K562 (cell line): ENCODE results near the gene MLST8. TPM values are rescaled to one million over a fixed set of nuclear protein-coding genes. Genes with fewer than 3 reads are reported as not detected.

Source experiments
- ATAC-seq: fragments of 200-7000 bp; cut with Tn5 transposase; 3 replicates; pipeline ENCODE4 v1.9.1; 2020; ENCODE audit warnings: moderate library complexity
- BruUV-seq: library from RNA; stranded (reverse); fragments of 400-500 nt; replicated peaks from 2 replicates; lab custom pipeline; 2021; lab: Mats Ljungman, UMichigan
- CTCF ChIA-PET: fragments of 300-600 bp; formaldehyde crosslinking; extraction: SDS; loops from one replicate; lab custom pipeline; 2021; ENCODE audit warnings: low intra/inter-chr PET ratio; lab: Yijun Ruan, JAX
- POLR2A ChIA-PET: fragments of 300-600, 350-650 bp; sonication (Branson Sonifier 250); formaldehyde crosslinking; extraction: SDS; loops from one replicate; lab custom pipeline; 2021; ENCODE audit warnings: antibody characterized with exemption, inconsistent platforms; lab: Yijun Ruan, JAX
- DNase-seq, 4 experiments: peaks; one replicate each; pipeline versions ENCODE4 v3.0.0 to v3.0.0-alpha.2; 2011 to 2018; ENCODE audit warnings: low spot score in 3 of 4, mixed read lengths in 3 of 4; ENCODE audit errors: extremely low read depth in 1 of 4
- FAIRE-seq: peaks from 2 replicates; lab custom pipeline; 2011; peaks lifted over from hg19 to GRCh38; lab: Jason Lieb, UNC
- H2AFZ ChIP-seq: 2 replicates; pipeline ENCODE4 v1.6.0; 2011; ENCODE audit warnings: low read depth, low read length, control low read depth, inconsistent platforms
- H3K27ac ChIP-seq: fragments of 200-600 bp; 3 replicates; pipeline ENCODE4 v1.8.0; 2011; ENCODE audit warnings: low read depth, mild to moderate bottlenecking, control low read depth, inconsistent platforms, low read length, moderate library complexity, mixed read lengths; ENCODE audit errors: extremely low read depth
- H3K27me3 ChIP-seq, 2 experiments: fragments of 300-600 bp in 1 of 2; 2 replicates in 1 of 2; 3 replicates in 1 of 2; pipeline versions ENCODE4 v1.6.0 to v1.8.0; 2011; ENCODE audit warnings: inconsistent platforms in 2 of 2, low read length in 2 of 2, mild to moderate bottlenecking in 1 of 2, mixed read lengths in 1 of 2, moderate library complexity in 1 of 2; ENCODE audit not compliant: control insufficient read depth in 2 of 2, insufficient read depth in 2 of 2
- H3K36me3 ChIP-seq: fragments of 300-600 bp; 3 replicates; pipeline ENCODE4 v1.8.0; 2011; ENCODE audit warnings: mild to moderate bottlenecking, low read length, inconsistent platforms; ENCODE audit not compliant: control insufficient read depth, insufficient read depth
- H3K4me1 ChIP-seq, 2 experiments: fragments of 200-600 bp in 1 of 2; replicated peaks in 1 of 2; 2 replicates in 1 of 2; 3 replicates in 1 of 2; pipeline versions ENCODE4 v1.5.1 to v1.8.0; 2011; ENCODE audit warnings: inconsistent platforms in 2 of 2, low read length in 2 of 2, mild to moderate bottlenecking in 1 of 2, mixed read lengths in 1 of 2, moderate library complexity in 1 of 2; ENCODE audit not compliant: control insufficient read depth in 2 of 2, insufficient read depth in 2 of 2
- H3K4me2 ChIP-seq: 2 replicates; pipeline ENCODE4 v1.6.1; 2011; ENCODE audit warnings: low read length, control low read depth, inconsistent platforms, mixed read lengths; ENCODE audit not compliant: insufficient read depth
- H3K4me3 ChIP-seq: fragments of 200-600 bp; sonication (generic), shearing (Covaris generic); 2 replicates; pipeline ENCODE4 v1.5.1; 2016; ENCODE audit warnings: control low read depth, inconsistent platforms
- H3K79me2 ChIP-seq: fragments of 200-600 bp; 3 replicates; pipeline ENCODE4 v1.8.0; 2011; ENCODE audit warnings: low read length, inconsistent platforms; ENCODE audit not compliant: control insufficient read depth, insufficient read depth
- H3K9ac ChIP-seq, 2 experiments: 2 replicates each; pipeline versions ENCODE4 v1.6.0 to v1.6.1; 2011; ENCODE audit warnings: low read depth in 2 of 2, low read length in 2 of 2, control low read depth in 1 of 2, inconsistent platforms in 1 of 2, mild to moderate bottlenecking in 1 of 2, mixed read lengths in 1 of 2; ENCODE audit not compliant: insufficient read depth in 1 of 2
- H3K9me1 ChIP-seq: one replicate; pipeline ENCODE4 v1.6.0; 2011; ENCODE audit warnings: inconsistent platforms, mild to moderate bottlenecking, low read length, moderate library complexity; ENCODE audit not compliant: control insufficient read depth, insufficient read depth
- H3K9me3 ChIP-seq: replicated peaks from 2 replicates; pipeline ENCODE4 v1.5.1; 2011; ENCODE audit warnings: low read depth, low read length, inconsistent platforms; ENCODE audit not compliant: control insufficient read depth, insufficient read depth
- H4K20me1 ChIP-seq: replicated peaks from 2 replicates; pipeline ENCODE4 v1.6.1; 2011; ENCODE audit warnings: low read length, inconsistent platforms, mixed read lengths; ENCODE audit not compliant: control insufficient read depth, insufficient read depth
- OTX1 ChIP-seq: fragments of 450-650 bp; formaldehyde crosslinking; IDR thresholded peaks from 2 replicates; pipeline ENCODE4 v1.4.0; 2022; ENCODE audit warnings: mild to moderate bottlenecking
- POLR2AphosphoS5 ChIP-seq: IDR thresholded peaks from 2 replicates; pipeline ENCODE4 v1.6.1; 2011; ENCODE audit warnings: mild to moderate bottlenecking, low read depth, low read length, moderate library complexity; ENCODE audit not compliant: control insufficient read depth, insufficient read depth
- POLR2G ChIP-seq: fragments of 200-400 bp; formaldehyde crosslinking; IDR thresholded peaks from 2 replicates; pipeline ENCODE4 v1.6.1; 2017; ENCODE audit warnings: low read depth, mild to moderate bottlenecking, antibody characterized with exemption, low read length, moderate library complexity
- TEAD2 ChIP-seq: fragments of 450-650 bp; IDR thresholded peaks from 2 replicates; pipeline ENCODE4 v1.6.1; 2016; ENCODE audit warnings: missing genetic modification characterization, control low read depth, missing compliant biosample characterization
- YBX1 ChIP-seq: fragments of 450-650 bp; IDR thresholded peaks from 2 replicates; pipeline ENCODE4 v1.7.1; 2016; ENCODE audit warnings: mild to moderate bottlenecking
- ZBED1 ChIP-seq: IDR thresholded peaks from 2 replicates; pipeline ENCODE4 v1.6.1; 2014
- WGBS: fragments of 100-300 bp; shearing (Covaris generic); methylation state at CpG from one replicate; pipeline ENCODE4 v1.1.6; 2016; ENCODE audit warnings: low coverage, mixed read lengths; ENCODE audit not compliant: insufficient coverage; ENCODE audit errors: missing lambda C conversion rate; 5-methylcytosine and 5-hydroxymethylcytosine counted together
- in situ Hi-C: fragments of 300-500 bp; cut with MboI; formaldehyde crosslinking; loops from 4 replicates; pipeline ENCODE4 v1.15.0; 2018; ENCODE audit warnings: inconsistent platforms, mixed read lengths
- intact Hi-C: fragments of 100-400 bp; cut with micrococcal nuclease; formaldehyde crosslinking; loops from 2 replicates; pipeline ENCODE4 v1.14.2; 2022
- polyA plus RNA-seq, 8 experiments: library from polyadenylated mRNA; depleted of rRNA in 4 of 8; stranded (reverse) in 5 of 8; unstranded in 3 of 8; fragments of >200 nt; fragmentation: Nextera tagmentation in 2 of 8; fragmentation: Illumina TruSeq in 1 of 8; extraction: Ambion mirVana in 2 of 8; extraction: Trizol in 1 of 8; gene quantifications; 2 replicates each; pipeline versions ENCODE4 v1.2.1 to v1.2.3, GENCODE V29; 2011 to 2014; ENCODE audit warnings: inconsistent platforms in 1 of 8, missing spikeins in 1 of 8
- total RNA-seq, 7 experiments: library from RNA; depleted of rRNA in 6 of 7; stranded (reverse); fragments of >200 nt in 6 of 7; fragmentation: Illumina TruSeq in 2 of 7; extraction: Trizol in 2 of 7; gene quantifications; 2 replicates each; pipeline versions ENCODE4 v1.2.1 to v1.2.3, GENCODE V29; 2011 to 2021; ENCODE audit warnings: low replicate concordance in 1 of 7

Gene MLST8
- total and polyA plus RNA-seq, 9 of the 15 experiments (the other 6 are each of a cell fraction or from before 2014, with no cell fraction given), result 1.5 to 116 (median 43.3) TPM

GRCh38 chr16:2159175-2159838 is 45.9 kb upstream of the MLST8 start:
- H2AFZ ChIP-seq, result no peak overlapping the region
- peak overlapping the region in 1 of 2 experiments; percentile 99; a peak in 2 of 4 replicates for H3K9ac ChIP-seq
- ChIA-PET POLR2A (interaction anchor here (0.6 to 1.2 kb wide), 2 partner anchors 9 to 19 kb away, joined by 3 to 8 read pairs; no protein-coding TSS in a partner anchor), CTCF (no interaction called here)
- no peak overlapping the region for H3K4me2 ChIP-seq
- in situ Hi-C loops (no loop called here), intact Hi-C loops (no loop called here)
- no peak overlapping the region for H3K27ac ChIP-seq
- DNase-seq, result no peak
- WGBS, result 79% methylated on average over 11 of the region's 24 CpGs
- FAIRE-seq, result no peak
- no peaks in the 10 kb centered on the region for H3K27me3 ChIP-seq
- H3K79me2 ChIP-seq, result peaks cover 89% of the 10 kb centered on the region
- H3K4me1 ChIP-seq, result peaks cover 8 to 65% of the 10 kb centered on the region in 2 experiments; a peak in 4 of 5 replicates
- H3K36me3 ChIP-seq, result peaks cover 47% of the 10 kb centered on the region; the same call in 2 of the 3 replicates
- no peak for ATAC-seq
- peaks cover 6% of the 10 kb centered on the region for H3K9me1 ChIP-seq
- H4K20me1 ChIP-seq, result peaks cover 24% of the 10 kb centered on the region; the same call in 1 of the 2 replicates
- BruUV-seq, result no TSS peak
- H3K4me3 ChIP-seq, result no peak overlapping the region
- TF ChIP-seq POLR2AphosphoS5, result no peak
- TF ChIP-seq TEAD2, result no peak
- peak; percentile 43; the same call in 1 of the 2 replicates for TF ChIP-seq POLR2G
- no peak for TF ChIP-seq YBX1
- TF ChIP-seq ZBED1, result no peak
- TF ChIP-seq OTX1, result no peak
- peaks cover 3% of the 10 kb centered on the region for H3K9me3 ChIP-seq
